Tibial nerve (tissue), 4 donors: Measurements from ENCODE around the gene PLXDC2. TPM values are rescaled to one million over a fixed set of nuclear protein-coding genes. Genes with fewer than 3 reads are reported as not detected.
A peak's percentile ranks its signal among the peaks of the same experiment; 100 is the strongest.

Experiments used
- DNase-seq, 2 donors: peaks; one replicate each; pipeline ENCODE4 v3.0.0-alpha.2; 2019; ENCODE audit warnings: low spot score in 2 of 2
- H3K27ac ChIP-seq, 4 donors: fragments of 200-600 bp; sonication (generic) in 3 of 4; one replicate each; pipeline ENCODE4 v1.5.1; 2017 to 2019; ENCODE audit warnings: mild to moderate bottlenecking in 1 of 4
- H3K27me3 ChIP-seq, 2 donors: fragments of 200-600 bp; sonication (generic) in 1 of 2; one replicate each; pipeline versions ENCODE4 v1.5.1 to v1.6.0; 2017 to 2019
- H3K36me3 ChIP-seq, 3 donors: fragments of 200-600 bp; sonication (generic); one replicate each; pipeline ENCODE4 v1.5.1; 2018 to 2019
- H3K4me1 ChIP-seq, 4 donors: fragments of 200-600 bp; sonication (generic) in 3 of 4; one replicate each; pipeline ENCODE4 v1.5.1; 2017 to 2019
- H3K4me3 ChIP-seq, 4 donors: fragments of 200-600 bp; sonication (generic) in 3 of 4; one replicate each; pipeline ENCODE4 v1.5.1; 2017 to 2019; ENCODE audit warnings: mild to moderate bottlenecking in 1 of 4, moderate library complexity in 1 of 4
- H3K9me3 ChIP-seq, 4 donors: fragments of 200-600 bp; sonication (generic) in 3 of 4; one replicate each; pipeline ENCODE4 v1.5.1; 2017 to 2019
- CTCF ChIP-seq, 5 experiments: fragments of 200-600 bp in 3 of 5; fragments of 450-650 bp in 2 of 5; sonication (generic) in 3 of 5; IDR thresholded peaks; one replicate each; pipeline ENCODE4 v1.5.1; 2016 to 2019; ENCODE audit warnings: antibody characterized with exemption in 5 of 5, mild to moderate bottlenecking in 3 of 5, moderate library complexity in 2 of 5
- EP300 ChIP-seq, 2 donors: sonication (generic); formaldehyde crosslinking; IDR thresholded peaks; one replicate each; pipeline ENCODE4 v1.6.1; 2017; ENCODE audit warnings: antibody characterized with exemption in 2 of 2, mild to moderate bottlenecking in 1 of 2
- POLR2A ChIP-seq, 2 donors: fragments of 450-650 bp; IDR thresholded peaks; one replicate each; pipeline ENCODE4 v1.6.1; 2017; ENCODE audit warnings: antibody characterized with exemption in 2 of 2, mild to moderate bottlenecking in 2 of 2, moderate library complexity in 2 of 2
- WGBS, 2 donors: methylation state at CpG; one replicate each; pipeline ENCODE4 v1.1.5; 2018; 5-methylcytosine and 5-hydroxymethylcytosine counted together
- total RNA-seq, 4 donors: library from RNA; depleted of rRNA; stranded (reverse); fragments of >200 nt; gene quantifications; one replicate each; pipeline ENCODE4 v1.1.0, GENCODE V29; 2016

PLXDC2 gene
- total RNA-seq, 4 donors from 2014 or later, result 55.2 to 79.2 (median 74.5) TPM

- Histone ChIP-seq H3K4me1 (peaks cover 0 to 58% (median 26%) of the 10 kb centered on the region in 4 donors), H3K27ac (peak overlapping the region in 2 of 4 donors; percentile 74 to 78), H3K4me3 (no peak overlapping the region), H3K27me3 (no peaks in the 10 kb centered on the region), H3K9me3 (no peaks in the 10 kb centered on the region), H3K36me3 (no peaks in the 10 kb centered on the region)
- 53 to 57% methylated on average over 4 of the region's 4 CpGs for WGBS, 2 donors
- TF ChIP-seq EP300 (IDR thresholded peaks at IDR 0.05), result peak; percentile 63 to 87
- no peak for TF ChIP-seq CTCF (IDR thresholded peaks at IDR 0.05)
- peak in 1 of 2 donors; percentile 29 for DNase-seq
These were observed 10.5 kb downstream of the PLXDC2 start for GRCh38 chr10:19826712-19827111.

GRCh38 chr10:19828278-19829049 lies 12.2 kb downstream of the PLXDC2 start:
- no peaks in the 10 kb centered on the region for H3K27me3 ChIP-seq
- no peaks in the 10 kb centered on the region for H3K36me3 ChIP-seq
- H3K4me1 ChIP-seq, result peaks cover 0 to 68% (median 26%) of the 10 kb centered on the region in 4 donors
- peak overlapping the region in 2 of 4 donors; percentile 74 to 78 for H3K27ac ChIP-seq
- DNase-seq, result peak in 1 of 2 donors; percentile 60
- no peaks in the 10 kb centered on the region for H3K9me3 ChIP-seq
- peak; percentile 83 to 92 for TF ChIP-seq EP300 (IDR thresholded peaks at IDR 0.05)
- no peak for TF ChIP-seq POLR2A (IDR thresholded peaks at IDR 0.05)
- no peak overlapping the region for H3K4me3 ChIP-seq
- 40 to 41% methylated on average over 3 of the region's 3 CpGs for WGBS, 2 donors

- DNase-seq, result no peak
- no peak overlapping the region for H3K27ac ChIP-seq
- H3K9me3 ChIP-seq, result no peaks in the 10 kb centered on the region
- H3K4me3 ChIP-seq, result no peak overlapping the region
- no peaks in the 10 kb centered on the region for H3K27me3 ChIP-seq
- TF ChIP-seq EP300 (IDR thresholded peaks at IDR 0.05), result no peak
- TF ChIP-seq POLR2A (IDR thresholded peaks at IDR 0.05), result no peak
- no peak for TF ChIP-seq CTCF (IDR thresholded peaks at IDR 0.05)
- WGBS, 2 donors, result 15% methylated on average over 9 of the region's 9 CpGs
- H3K36me3 ChIP-seq, result no peaks in the 10 kb centered on the region
- peaks cover 0 to 48% (median 11%) of the 10 kb centered on the region in 4 donors for H3K4me1 ChIP-seq
These were observed 16.5 kb downstream of the PLXDC2 start for GRCh38 chr10:19832699-19833098.

GRCh38 chr10:19833170-19833824 lies 17.1 kb downstream of the PLXDC2 start:
- no peak for TF ChIP-seq POLR2A (IDR thresholded peaks at IDR 0.05)
- Histone ChIP-seq H3K4me3 (no peak overlapping the region), H3K27me3 (no peaks in the 10 kb centered on the region), H3K4me1 (peaks cover 0 to 46% (median 11%) of the 10 kb centered on the region in 4 donors), H3K9me3 (no peaks in the 10 kb centered on the region), H3K27ac (no peak overlapping the region), H3K36me3 (no peaks in the 10 kb centered on the region)
- DNase-seq, result no peak
- WGBS, 2 donors, result 61 to 66% methylated on average over 8 of the region's 8 CpGs

GRCh38 chr10:19835952-19836351 lies 19.7 kb downstream of the PLXDC2 start:
- peaks cover 0 to 49% (median 7%) of the 10 kb centered on the region in 4 donors for H3K4me1 ChIP-seq

More at GRCh38 chr10:19835952-19836351, 19.7 kb downstream of the PLXDC2 start:
- no peak for DNase-seq
- H3K27me3 ChIP-seq, result no peaks in the 10 kb centered on the region
- H3K4me3 ChIP-seq, result no peak overlapping the region
- H3K27ac ChIP-seq, result no peak overlapping the region
- no peaks in the 10 kb centered on the region for H3K9me3 ChIP-seq
- TF ChIP-seq EP300 (IDR thresholded peaks at IDR 0.05) (no peak), CTCF (IDR thresholded peaks at IDR 0.05) (no peak), POLR2A (IDR thresholded peaks at IDR 0.05) (no peak)
- no peaks in the 10 kb centered on the region for H3K36me3 ChIP-seq
- 80 to 90% methylated on average over 2 of the region's 2 CpGs for WGBS, 2 donors
